Large intestine (tissue), 3 donors: ENCODE measurements around the gene RND3. TPM values are rescaled to one million over a fixed set of nuclear protein-coding genes. Genes with fewer than 3 reads are reported as not detected.
A peak's percentile ranks its signal among the peaks of the same experiment; 100 is the strongest.

Experiments used
- DNase-seq, 2 donors: peaks; one replicate each; pipeline versions ENCODE4 v3.0.0 to v3.0.0-alpha.2; 2013
- H3K27ac ChIP-seq: one replicate; pipeline ENCODE4 v1.5.1; 2013; ENCODE audit warnings: low read length
- H3K27me3 ChIP-seq: 2 replicates; pipeline ENCODE4 v1.6.1; 2013; ENCODE audit warnings: low read length; ENCODE audit not compliant: control insufficient read depth, insufficient read depth
- H3K36me3 ChIP-seq: 2 replicates; pipeline ENCODE4 v1.6.1; 2013; ENCODE audit warnings: low read length; ENCODE audit not compliant: control insufficient read depth, insufficient read depth
- H3K4me1 ChIP-seq: one replicate; pipeline ENCODE4 v1.6.1; 2013; ENCODE audit warnings: low read length; ENCODE audit not compliant: control insufficient read depth, insufficient read depth
- H3K4me3 ChIP-seq: one replicate; pipeline ENCODE4 v1.5.1; 2013; ENCODE audit warnings: low read length
- H3K9me3 ChIP-seq: one replicate; pipeline ENCODE4 v1.6.1; 2013; ENCODE audit warnings: mild to moderate bottlenecking, low read depth, low read length, moderate library complexity; ENCODE audit not compliant: control insufficient read depth
- WGBS: methylation state at CpG from one replicate; pipeline ENCODE4 v1.1.5; 2013; ENCODE audit warnings: low lambda C conversion rate; ENCODE audit not compliant: insufficient coverage; 5-methylcytosine and 5-hydroxymethylcytosine counted together
- polyA plus RNA-seq: library from polyadenylated mRNA; unstranded; fragments of 120-200 nt; gene quantifications from one replicate; pipeline ENCODE4 v1.2.1, GENCODE V29; 2013

The RND3 gene
- polyA plus RNA-seq, 1 donor = 35.6 TPM

GRCh38 chr2:150522269-150522668 lies 34.8 kb upstream of the RND3 start:
- no peak overlapping the region for H3K27ac ChIP-seq
- no CpG with 5 or more reads among the region's 4 CpGs for WGBS
- DNase-seq = no peak

GRCh38 chr2:150520887-150521664 lies 33.6 kb upstream of the RND3 start:
- Histone ChIP-seq H3K36me3 (no peaks in the 10 kb centered on the region), H3K4me1 (no peaks in the 10 kb centered on the region), H3K4me3 (no peak overlapping the region), H3K9me3 (no peaks in the 10 kb centered on the region), H3K27me3 (no peaks in the 10 kb centered on the region), H3K27ac (no peak overlapping the region)
- no CpG with 5 or more reads among the region's 4 CpGs for WGBS
- DNase-seq = no peak

More at GRCh38 chr2:150522269-150522668, 34.8 kb upstream of the RND3 start:
- Histone ChIP-seq H3K4me1 (peaks cover 8% of the 10 kb centered on the region), H3K4me3 (no peak overlapping the region), H3K9me3 (no peaks in the 10 kb centered on the region), H3K27me3 (no peaks in the 10 kb centered on the region), H3K36me3 (no peaks in the 10 kb centered on the region)

DNA sequence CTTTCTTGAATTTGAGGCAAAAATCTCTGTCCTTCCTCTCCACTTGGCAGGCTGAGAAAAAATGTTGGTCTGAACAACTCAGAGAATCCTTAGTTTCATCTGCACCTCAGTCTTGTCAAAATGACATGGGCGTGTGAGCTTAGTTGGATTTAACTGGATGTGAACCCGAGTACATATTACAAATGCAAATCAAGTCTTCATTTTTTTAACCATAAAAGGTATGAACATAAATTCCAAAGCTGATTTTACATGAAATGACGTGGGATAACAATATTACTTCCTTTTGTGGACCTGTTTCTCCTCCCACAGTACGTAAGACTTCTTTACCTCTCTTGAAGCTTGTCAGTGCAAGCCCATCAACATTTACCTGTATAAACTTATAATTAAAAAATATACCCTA lies 32.6 kb upstream of the RND3 start:
- Histone ChIP-seq H3K4me3 (no peak overlapping the region), H3K36me3 (no peaks in the 10 kb centered on the region), H3K27me3 (no peaks in the 10 kb centered on the region), H3K9me3 (no peaks in the 10 kb centered on the region), H3K27ac (no peak overlapping the region), H3K4me1 (no peaks in the 10 kb centered on the region)
- DNase-seq = no peak
- 65% methylated on average over 2 of the region's 4 CpGs for WGBS

DNA sequence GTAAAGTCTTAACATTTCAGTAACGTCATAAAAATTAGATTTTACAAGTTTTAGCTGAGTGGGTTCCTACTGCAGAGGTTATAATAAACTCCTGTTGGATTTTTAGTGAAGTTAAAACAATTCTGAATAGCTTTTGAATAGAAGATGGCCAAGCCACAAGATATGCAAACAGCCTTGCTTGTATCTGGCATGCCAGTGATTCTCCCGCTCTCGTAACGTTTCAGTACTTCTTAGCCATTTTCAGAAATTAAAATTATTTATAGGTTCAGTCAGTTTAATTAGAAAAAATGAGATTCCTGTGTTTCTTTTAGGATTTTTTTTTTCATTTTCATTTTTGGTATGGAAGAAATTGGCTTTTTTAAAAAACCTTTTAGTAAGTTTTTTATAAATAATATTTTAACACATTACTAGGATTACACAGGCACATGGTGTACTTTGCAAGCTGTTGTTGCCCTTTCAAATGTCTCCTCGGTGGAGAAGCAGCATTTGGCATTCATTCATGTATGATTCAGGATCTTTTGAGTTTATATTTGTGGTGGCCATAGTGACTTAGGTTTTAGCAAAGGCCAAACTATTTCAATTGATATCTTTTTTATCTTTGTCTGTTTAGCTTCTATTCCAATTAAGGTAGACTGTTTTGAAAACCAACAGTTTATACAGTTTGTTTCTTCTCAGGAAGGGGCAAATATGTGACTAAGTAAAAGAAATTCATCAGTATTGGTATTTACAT lies 30.6 kb upstream of the RND3 start:
- DNase-seq = no peak
- H3K9me3 ChIP-seq = no peaks in the 10 kb centered on the region
- no peaks in the 10 kb centered on the region for H3K36me3 ChIP-seq
- no peaks in the 10 kb centered on the region for H3K4me1 ChIP-seq
- no peaks in the 10 kb centered on the region for H3K27me3 ChIP-seq
- no peak overlapping the region for H3K4me3 ChIP-seq
- H3K27ac ChIP-seq = no peak overlapping the region
- 98% methylated on average over 4 of the region's 5 CpGs for WGBS

DNA sequence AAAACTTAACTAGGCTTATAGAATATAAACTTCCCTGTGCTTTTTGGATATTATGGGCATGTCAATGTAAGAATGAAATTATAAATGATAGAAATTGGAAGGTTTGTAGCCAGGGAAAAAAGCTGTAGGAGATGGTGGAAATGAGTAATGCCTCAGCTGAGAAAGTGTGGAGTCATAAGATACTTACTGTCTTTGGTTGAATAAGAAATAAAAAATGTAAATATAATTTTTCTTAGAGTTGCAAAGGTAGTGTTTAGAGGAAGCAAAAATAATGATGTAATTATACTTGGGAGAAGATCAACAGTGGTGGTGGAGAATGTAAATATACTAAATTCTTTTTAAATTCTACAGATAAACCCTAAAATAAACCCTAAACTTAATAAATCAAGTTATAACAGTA lies 26.2 kb upstream of the RND3 start:
- Histone ChIP-seq H3K4me1 (no peaks in the 10 kb centered on the region), H3K9me3 (no peaks in the 10 kb centered on the region), H3K4me3 (no peak overlapping the region), H3K36me3 (no peaks in the 10 kb centered on the region), H3K27me3 (no peaks in the 10 kb centered on the region), H3K27ac (no peak overlapping the region)
- no peak for DNase-seq

- H3K36me3 ChIP-seq = no peaks in the 10 kb centered on the region
- H3K27ac ChIP-seq = no peak overlapping the region
- no peak overlapping the region for H3K4me3 ChIP-seq
- DNase-seq = peak in 1 of 2 donors; percentile 28
- H3K9me3 ChIP-seq = no peaks in the 10 kb centered on the region
- H3K4me1 ChIP-seq = no peaks in the 10 kb centered on the region
- 20% methylated on average over 1 of the region's 2 CpGs for WGBS
- H3K27me3 ChIP-seq = no peaks in the 10 kb centered on the region
Observed at GRCh38 chr2:150508497-150509137, 21.1 kb upstream of the RND3 start.

DNA sequence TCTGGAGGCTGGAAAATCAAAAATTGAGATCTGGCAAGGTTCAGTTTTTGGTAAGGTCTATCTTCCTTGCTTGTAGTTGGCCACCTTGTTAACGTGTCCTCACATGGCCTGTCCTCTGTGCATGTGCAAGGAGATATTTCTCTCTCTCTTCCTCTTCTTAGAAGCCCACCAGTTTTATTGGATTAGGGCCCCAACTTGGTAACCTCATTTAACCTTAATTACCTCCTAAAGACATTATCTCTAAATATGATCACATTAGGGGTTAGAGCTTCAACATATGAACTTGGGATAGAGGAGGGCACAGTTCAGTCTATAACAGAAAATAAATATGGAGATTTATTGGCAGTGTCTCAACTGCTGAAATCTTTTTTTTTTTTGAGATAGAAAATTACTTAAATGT lies 19.6 kb upstream of the RND3 start:
- Histone ChIP-seq H3K9me3 (no peaks in the 10 kb centered on the region), H3K27ac (no peak overlapping the region), H3K4me3 (no peak overlapping the region), H3K4me1 (no peaks in the 10 kb centered on the region), H3K36me3 (no peaks in the 10 kb centered on the region), H3K27me3 (no peaks in the 10 kb centered on the region)
- WGBS = 60% methylated on average over 1 of the region's 1 CpG
- no peak for DNase-seq

DNA sequence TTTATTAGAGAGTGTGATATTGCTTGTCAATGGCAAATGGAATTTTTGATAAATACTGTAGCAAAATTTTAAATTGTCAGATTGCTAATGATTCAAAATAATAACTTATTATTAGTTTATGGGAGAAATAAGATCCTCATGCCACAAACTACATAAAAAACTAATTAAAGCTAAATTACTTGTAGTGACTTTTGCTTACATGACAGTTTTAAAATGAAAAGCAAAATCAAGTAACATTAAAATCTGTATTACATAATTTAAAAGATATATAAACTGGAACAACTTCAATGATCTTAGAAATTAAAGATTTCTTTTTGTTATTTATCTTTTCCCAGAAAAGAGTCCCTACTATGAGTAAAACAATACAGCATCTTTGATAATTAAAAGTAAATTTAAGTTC lies 17.7 kb upstream of the RND3 start:
- no peaks in the 10 kb centered on the region for H3K9me3 ChIP-seq
- no peak for DNase-seq
- no peak overlapping the region for H3K27ac ChIP-seq
- H3K27me3 ChIP-seq = no peaks in the 10 kb centered on the region
- no peaks in the 10 kb centered on the region for H3K4me1 ChIP-seq
- H3K36me3 ChIP-seq = no peaks in the 10 kb centered on the region
- H3K4me3 ChIP-seq = no peak overlapping the region

GRCh38 chr2:150495993-150496627 lies 8.6 kb upstream of the RND3 start:
- Histone ChIP-seq H3K27me3 (no peaks in the 10 kb centered on the region), H3K4me3 (no peak overlapping the region), H3K36me3 (no peaks in the 10 kb centered on the region), H3K4me1 (no peaks in the 10 kb centered on the region), H3K27ac (no peak overlapping the region), H3K9me3 (no peaks in the 10 kb centered on the region)
- 100% methylated on average over 1 of the region's 7 CpGs for WGBS
- DNase-seq = no peak

- no peak for DNase-seq
- 100% methylated on average over 1 of the region's 2 CpGs for WGBS
Observed at GRCh38 chr2:150495001-150495400, 7.5 kb upstream of the RND3 start.

More at GRCh38 chr2:150495001-150495400, 7.5 kb upstream of the RND3 start:
- Histone ChIP-seq H3K27me3 (no peaks in the 10 kb centered on the region), H3K4me1 (no peaks in the 10 kb centered on the region), H3K27ac (no peak overlapping the region), H3K36me3 (no peaks in the 10 kb centered on the region), H3K9me3 (no peaks in the 10 kb centered on the region), H3K4me3 (no peak overlapping the region)
